ENCODE measurements around the gene MEIS2. TPM values are rescaled to one million over a fixed set of nuclear protein-coding genes. Genes with fewer than 3 reads are reported as not detected.

MEIS2 gene
- total and polyA plus RNA-seq, 2 experiments from 2014 or later, result 224 to 432 TPM

- Histone ChIP-seq H3K4me1 (ENCODE audit: low read depth) (peaks cover 18% of the 10 kb centered on the region), H3K4me3 (no peak overlapping the region), H3K27ac (no peak overlapping the region), H3K9me3 (ENCODE audit: low read depth) (no peaks in the 10 kb centered on the region), H3K36me3 (peaks cover 50% of the 10 kb centered on the region), H3K27me3 (no peaks in the 10 kb centered on the region)
- TF ChIP-seq, protein P1, sequence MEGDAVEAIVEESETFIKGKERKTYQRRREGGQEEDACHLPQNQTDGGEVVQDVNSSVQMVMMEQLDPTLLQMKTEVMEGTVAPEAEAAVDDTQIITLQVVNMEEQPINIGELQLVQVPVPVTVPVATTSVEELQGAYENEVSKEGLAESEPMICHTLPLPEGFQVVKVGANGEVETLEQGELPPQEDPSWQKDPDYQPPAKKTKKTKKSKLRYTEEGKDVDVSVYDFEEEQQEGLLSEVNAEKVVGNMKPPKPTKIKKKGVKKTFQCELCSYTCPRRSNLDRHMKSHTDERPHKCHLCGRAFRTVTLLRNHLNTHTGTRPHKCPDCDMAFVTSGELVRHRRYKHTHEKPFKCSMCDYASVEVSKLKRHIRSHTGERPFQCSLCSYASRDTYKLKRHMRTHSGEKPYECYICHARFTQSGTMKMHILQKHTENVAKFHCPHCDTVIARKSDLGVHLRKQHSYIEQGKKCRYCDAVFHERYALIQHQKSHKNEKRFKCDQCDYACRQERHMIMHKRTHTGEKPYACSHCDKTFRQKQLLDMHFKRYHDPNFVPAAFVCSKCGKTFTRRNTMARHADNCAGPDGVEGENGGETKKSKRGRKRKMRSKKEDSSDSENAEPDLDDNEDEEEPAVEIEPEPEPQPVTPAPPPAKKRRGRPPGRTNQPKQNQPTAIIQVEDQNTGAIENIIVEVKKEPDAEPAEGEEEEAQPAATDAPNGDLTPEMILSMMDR (IDR thresholded peaks at IDR 0.05; ENCODE audit: low read depth, low read length), result no peak
- DNase-seq (ENCODE audit: low read depth in 1 of 2, low spot score in 1 of 2), result no peak
Measured at GRCh38 chr15:37009288-37009687, 91.1 kb downstream of the MEIS2 start.

- no peaks in the 10 kb centered on the region for H3K9me3 ChIP-seq (ENCODE audit: low read depth)
- no peaks in the 10 kb centered on the region for H3K27me3 ChIP-seq
- no peak for DNase-seq (ENCODE audit: low read depth in 1 of 2, low spot score in 1 of 2)
- peak overlapping the region; percentile 68 for H3K27ac ChIP-seq
- H3K4me3 ChIP-seq, result no peak overlapping the region
- TF ChIP-seq, protein P1 (IDR thresholded peaks at IDR 0.05; ENCODE audit: low read depth, low read length), result no peak
- peaks cover 60% of the 10 kb centered on the region for H3K36me3 ChIP-seq
- peaks cover 20% of the 10 kb centered on the region for H3K4me1 ChIP-seq (ENCODE audit: low read depth)
Measured at GRCh38 chr15:37008205-37008604, 92.1 kb downstream of the MEIS2 start.

DNA sequence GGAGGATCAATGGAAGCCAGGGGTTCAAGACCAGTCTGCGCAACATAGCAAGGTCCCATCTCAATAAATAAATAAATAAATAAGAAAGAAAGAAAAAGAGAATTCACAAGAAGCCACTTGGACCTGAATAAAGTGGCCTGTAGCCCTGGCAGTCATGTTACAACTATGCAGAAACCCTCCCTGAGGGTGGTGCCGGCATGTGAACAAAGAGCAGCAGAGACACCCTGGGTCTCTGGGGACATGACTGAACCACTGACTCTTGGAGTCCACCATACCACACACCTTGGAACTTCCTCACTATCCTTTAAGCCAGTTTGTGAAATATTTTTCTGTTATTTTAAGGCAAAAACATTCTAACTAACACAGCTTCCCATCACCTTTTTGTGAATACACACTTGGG, 93.0 kb downstream of the MEIS2 start:
- H3K4me1 ChIP-seq (ENCODE audit: low read depth), result peaks cover 29% of the 10 kb centered on the region
- H3K36me3 ChIP-seq, result peaks cover 60% of the 10 kb centered on the region
- H3K4me3 ChIP-seq, result no peak overlapping the region
- peak overlapping the region; percentile 68 for H3K27ac ChIP-seq
- H3K27me3 ChIP-seq, result no peaks in the 10 kb centered on the region
- TF ChIP-seq, protein P1 (IDR thresholded peaks at IDR 0.05; ENCODE audit: low read depth, low read length), result no peak
- DNase-seq (ENCODE audit: low read depth in 1 of 2, low spot score in 1 of 2), result no peak
- no peaks in the 10 kb centered on the region for H3K9me3 ChIP-seq (ENCODE audit: low read depth)

DNA sequence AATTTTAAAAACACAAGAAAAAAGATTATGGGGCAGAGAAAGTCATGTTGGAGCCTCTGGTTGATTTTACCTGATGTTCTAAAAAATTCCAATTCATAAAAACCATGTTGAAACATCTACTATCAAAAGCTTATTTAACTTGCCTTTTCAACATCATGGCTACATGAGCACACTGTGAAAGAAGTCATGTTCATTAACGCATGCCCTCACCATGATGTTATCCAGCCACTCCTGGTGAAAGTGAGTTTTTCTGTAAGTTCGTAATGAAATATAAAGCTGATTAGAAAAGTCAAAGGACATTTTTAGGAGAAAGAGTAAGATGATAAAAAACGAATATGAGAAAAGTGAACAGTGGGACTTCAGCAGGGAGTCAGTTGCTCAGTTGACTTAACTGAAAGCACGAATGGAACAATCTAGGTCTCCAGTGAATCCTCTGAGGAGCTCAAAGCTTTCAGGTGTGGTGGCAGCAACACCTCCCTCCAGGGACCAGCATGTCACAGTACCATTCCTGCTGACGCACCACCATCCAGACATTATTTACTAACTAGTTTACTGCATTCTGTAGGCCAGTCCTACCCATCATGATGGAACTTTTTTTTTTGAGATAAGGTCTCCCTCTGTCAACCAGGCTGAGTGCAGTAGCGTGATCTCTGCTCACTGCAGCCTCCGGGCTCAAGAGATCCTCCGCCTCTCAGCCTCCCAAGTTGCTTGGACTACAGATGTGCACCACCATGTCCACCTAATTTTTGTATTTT, 95.2 kb downstream of the MEIS2 start:
- DNase-seq (ENCODE audit: low read depth in 1 of 2, low spot score in 1 of 2), result no peak
- H3K27me3 ChIP-seq, result no peaks in the 10 kb centered on the region
- TF ChIP-seq, protein P1 (IDR thresholded peaks at IDR 0.05; ENCODE audit: low read depth, low read length), result no peak
- H3K27ac ChIP-seq, result peak overlapping the region; percentile 3
- peaks cover 36% of the 10 kb centered on the region for H3K4me1 ChIP-seq (ENCODE audit: low read depth)
- H3K9me3 ChIP-seq (ENCODE audit: low read depth), result no peaks in the 10 kb centered on the region
- peaks cover 46% of the 10 kb centered on the region for H3K36me3 ChIP-seq
- no peak overlapping the region for H3K4me3 ChIP-seq

DNA sequence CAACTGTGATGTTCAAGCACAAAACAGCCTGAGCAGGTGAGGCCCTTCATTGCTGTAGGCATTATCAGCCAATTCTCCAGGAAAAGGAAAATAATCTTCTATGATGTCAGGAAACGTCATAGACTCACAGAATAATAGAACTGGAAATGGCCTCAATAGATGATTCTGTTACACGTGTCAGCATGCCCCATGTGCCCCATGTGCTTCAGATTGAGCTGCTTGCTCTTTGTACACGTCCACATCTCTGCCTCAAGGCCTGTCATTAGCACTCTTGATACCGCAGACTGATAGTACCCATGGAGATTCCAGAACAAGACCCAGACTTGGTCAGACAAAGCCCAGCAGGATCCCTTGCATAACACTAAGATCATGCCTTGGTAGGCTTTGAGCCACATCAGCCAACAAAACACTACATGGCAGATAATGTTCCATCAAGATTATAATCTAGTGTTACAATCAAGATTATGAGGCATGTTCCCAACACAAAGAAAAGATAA, 95.9 kb downstream of the MEIS2 start:
- H3K36me3 ChIP-seq, result peaks cover 42% of the 10 kb centered on the region
- H3K27ac ChIP-seq, result peak overlapping the region; percentile 8
- no peaks in the 10 kb centered on the region for H3K9me3 ChIP-seq (ENCODE audit: low read depth)
- peaks cover 36% of the 10 kb centered on the region for H3K4me1 ChIP-seq (ENCODE audit: low read depth)
- TF ChIP-seq, protein P1 (IDR thresholded peaks at IDR 0.05; ENCODE audit: low read depth, low read length), result no peak
- no peaks in the 10 kb centered on the region for H3K27me3 ChIP-seq
- no peak overlapping the region for H3K4me3 ChIP-seq
- no peak for DNase-seq (ENCODE audit: low read depth in 1 of 2, low spot score in 1 of 2)
